CD4-positive, alpha-beta T cell (primary cell): ENCODE results near the gene NR3C2. TPM values are rescaled to one million over a fixed set of nuclear protein-coding genes. Genes with fewer than 3 reads are reported as not detected.

ENCODE experiments used
- ATAC-seq: fragments of 200-7000 bp; cut with Tn5 transposase; one replicate; pipeline ENCODE4 v1.10.0; 2022; ENCODE audit warnings: mild to moderate bottlenecking; ENCODE audit not compliant: poor library complexity
- CTCF ChIA-PET: fragments of 350-600 bp; sonication (Branson Sonifier 250); formaldehyde crosslinking; loops from one replicate; lab custom pipeline; 2021; ENCODE audit warnings: antibody characterized with exemption, inconsistent platforms; lab: Charles Lee
- POLR2A ChIA-PET: fragments of 350-600 bp; sonication (Branson Sonifier 250); formaldehyde crosslinking; loops from one replicate; lab custom pipeline; 2021; ENCODE audit warnings: antibody characterized with exemption, inconsistent platforms; lab: Charles Lee
- DNase-seq, 14 experiments: peaks; one replicate each; pipeline ENCODE4 v3.0.0-alpha.2; 2013 to 2020; ENCODE audit warnings: mixed read lengths in 2 of 14
- H3K27ac ChIP-seq, 2 donors: one replicate each; pipeline versions ENCODE4 v1.5.1 to v1.7.0; 2013; ENCODE audit warnings: low read length in 2 of 2, low read depth in 1 of 2, mild to moderate bottlenecking in 1 of 2
- H3K27me3 ChIP-seq, 2 experiments: 1 replicate in 1 of 2; 2 replicates in 1 of 2; pipeline versions ENCODE4 v1.6.1 to v1.7.0; 2013; ENCODE audit warnings: low read length in 2 of 2, control low read depth in 1 of 2, mild to moderate bottlenecking in 1 of 2, moderate library complexity in 1 of 2; ENCODE audit not compliant: insufficient read depth in 2 of 2, control insufficient read depth in 1 of 2
- H3K36me3 ChIP-seq: one replicate; pipeline ENCODE4 v1.6.1; 2013; ENCODE audit warnings: low read length, control low read depth; ENCODE audit not compliant: insufficient read depth
- H3K4me1 ChIP-seq: one replicate; pipeline ENCODE4 v1.6.1; 2013; ENCODE audit warnings: low read length, control low read depth; ENCODE audit not compliant: insufficient read depth
- H3K4me3 ChIP-seq: one replicate; pipeline ENCODE4 v1.5.1; 2013; ENCODE audit warnings: mild to moderate bottlenecking, low read length, moderate library complexity
- H3K9me3 ChIP-seq, 2 experiments: 1 replicate in 1 of 2; 2 replicates in 1 of 2; pipeline versions ENCODE4 v1.6.1 to v1.7.0; 2013; ENCODE audit warnings: low read length in 2 of 2, mild to moderate bottlenecking in 2 of 2, control low read depth in 1 of 2, moderate library complexity in 1 of 2; ENCODE audit not compliant: control insufficient read depth in 1 of 2, insufficient read depth in 1 of 2
- H3K27ac Mint-ChIP-seq: one replicate; pipeline ENCODE4 v1.8.0; 2020; ENCODE audit warnings: mixed read lengths
- H3K27me3 Mint-ChIP-seq: one replicate; pipeline ENCODE4 v1.8.0; 2021; ENCODE audit warnings: mixed read lengths
- H3K36me3 Mint-ChIP-seq: one replicate; pipeline ENCODE4 v1.8.0; 2021; ENCODE audit warnings: low read depth, mixed read lengths
- H3K4me1 Mint-ChIP-seq: one replicate; pipeline ENCODE4 v1.8.0; 2021; ENCODE audit warnings: low read depth, mixed read lengths
- H3K4me3 Mint-ChIP-seq: one replicate; pipeline ENCODE4 v1.8.0; 2020; ENCODE audit warnings: mild to moderate bottlenecking, mixed read lengths
- H3K9me3 Mint-ChIP-seq: one replicate; pipeline ENCODE4 v1.8.0; 2020; ENCODE audit warnings: mixed read lengths
- CTCF ChIP-seq: fragments of 200-600 bp; IDR thresholded peaks from one replicate; pipeline ENCODE4 v1.8.0; 2022; ENCODE audit warnings: antibody characterized with exemption, mild to moderate bottlenecking
- intact Hi-C, 2 experiments: fragments of 100-400 bp; cut with DNase I in 1 of 2; cut with micrococcal nuclease in 1 of 2; formaldehyde crosslinking; loops; one replicate each; pipeline versions ENCODE4 v1.15.1 to v1.9.0; 2023 to 2025; cut with DNase I, micrococcal nuclease
- total RNA-seq, 174 experiments: library from RNA in 2 of 174; stranded (reverse) in 2 of 174; gene quantifications; one replicate each; pipeline ENCODE4 v1.2.3 and lab custom pipeline; 2021 to 2026

NR3C2 gene
- total RNA-seq, 2 experiments from 2014 or later: 31.6 to 35.0 TPM

- no peak for TF ChIP-seq CTCF
- Mint-ChIP-seq H3K27ac (no peak overlapping the region), H3K9me3 (no peaks in the 10 kb centered on the region), H3K36me3 (peaks cover 4% of the 10 kb centered on the region), H3K4me3 (no peak overlapping the region), H3K4me1 (peaks cover 58% of the 10 kb centered on the region), H3K27me3 (no peaks in the 10 kb centered on the region)
- ChIA-PET CTCF (no interaction called here), POLR2A (interaction anchor here (1.0 kb wide), 1 partner anchor 78 kb away, joined by 3 read pairs; the partner anchor contains the start of gene NR3C2)
- Histone ChIP-seq H3K4me1 (peaks cover 3% of the 10 kb centered on the region), H3K27ac (no peak overlapping the region), H3K9me3 (no peaks in the 10 kb centered on the region), H3K4me3 (no peak overlapping the region), H3K27me3 (no peaks in the 10 kb centered on the region), H3K36me3 (no peaks in the 10 kb centered on the region)
- intact Hi-C loops: no loop called here
- no peak for DNase-seq
- ATAC-seq: no peak
These were observed 77.7 kb downstream of the NR3C2 start for GRCh38 chr4:148364525-148364924.

- ChIA-PET POLR2A (interaction anchor here (1.3 kb wide), 1 partner anchor 82 kb away, joined by 3 read pairs; the partner anchor contains the start of gene NR3C2), CTCF (no interaction called here)
- peak overlapping the region; percentile 11 for H3K4me3 Mint-ChIP-seq
- Histone ChIP-seq H3K27ac (no peak overlapping the region), H3K4me3 (no peak overlapping the region), H3K36me3 (no peaks in the 10 kb centered on the region), H3K27me3 (no peaks in the 10 kb centered on the region), H3K9me3 (no peaks in the 10 kb centered on the region), H3K4me1 (peaks cover 8% of the 10 kb centered on the region)
- no peaks in the 10 kb centered on the region for H3K27me3 Mint-ChIP-seq
- intact Hi-C loops: no loop called here
- ATAC-seq (no peak), DNase-seq (no peak)
- peaks cover 4% of the 10 kb centered on the region for H3K36me3 Mint-ChIP-seq
- peaks cover 65% of the 10 kb centered on the region for H3K4me1 Mint-ChIP-seq
- no peak for TF ChIP-seq CTCF
- H3K9me3 Mint-ChIP-seq: no peaks in the 10 kb centered on the region
- no peak overlapping the region for H3K27ac Mint-ChIP-seq
These were observed 82.4 kb downstream of the NR3C2 start for GRCh38 chr4:148359769-148360168.

DNA sequence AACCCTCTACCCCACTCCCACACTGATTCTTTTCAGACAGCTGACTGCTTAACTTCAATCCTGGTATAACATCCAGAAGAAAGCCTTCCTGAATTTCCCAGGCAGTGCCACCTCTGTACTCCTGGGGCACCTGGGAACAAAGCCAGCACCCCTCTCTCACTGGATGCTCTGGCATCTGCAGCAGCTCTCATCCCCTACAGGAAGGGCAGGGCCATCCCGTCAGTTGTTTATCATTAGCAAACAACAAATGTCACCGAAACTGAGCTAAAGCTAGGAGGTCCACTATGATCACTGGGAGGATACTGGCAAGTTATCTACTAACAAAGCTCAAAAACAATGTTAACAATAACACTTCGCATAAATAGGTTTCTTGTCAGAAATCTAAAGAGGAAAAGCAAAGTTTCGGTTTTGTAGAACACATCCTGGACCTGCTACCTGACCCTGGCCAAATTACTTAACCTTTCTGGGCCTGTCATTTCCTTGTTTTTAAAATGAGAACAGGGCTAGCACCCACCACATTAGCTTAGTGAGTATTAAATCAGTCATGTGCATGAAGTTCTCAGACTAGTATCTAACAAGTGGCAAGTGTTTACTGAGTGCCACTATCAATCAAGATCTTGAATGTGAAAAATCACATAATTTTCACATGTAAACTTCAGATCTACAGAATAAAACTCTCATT lies 86.6 kb downstream of the NR3C2 start:
- Mint-ChIP-seq H3K4me1 (peaks cover 58% of the 10 kb centered on the region), H3K36me3 (no peaks in the 10 kb centered on the region), H3K9me3 (no peaks in the 10 kb centered on the region), H3K4me3 (peak overlapping the region; percentile 16), H3K27ac (peak overlapping the region; percentile 49), H3K27me3 (no peaks in the 10 kb centered on the region)
- Histone ChIP-seq H3K4me3 (peak overlapping the region; percentile 16), H3K36me3 (no peaks in the 10 kb centered on the region), H3K27ac (peak overlapping the region in 1 of 2 donors; percentile 38), H3K4me1 (peaks cover 8% of the 10 kb centered on the region), H3K27me3 (no peaks in the 10 kb centered on the region), H3K9me3 (no peaks in the 10 kb centered on the region)
- CTCF ChIA-PET: no interaction called here
- intact Hi-C loops: no loop called here
- DNase-seq (peak in 2 of 14 experiments; percentile 2 to 35), ATAC-seq (no peak)
- POLR2A ChIA-PET: interaction anchor here (0.6 to 2.1 kb wide), 3 partner anchors 12 to 88 kb away, joined by 3 to 9 read pairs (median 5); partner anchors contain the start of gene NR3C2
- TF ChIP-seq CTCF: no peak
